ENCODE measurements around the gene PHC2.

The PHC2 gene

DNA sequence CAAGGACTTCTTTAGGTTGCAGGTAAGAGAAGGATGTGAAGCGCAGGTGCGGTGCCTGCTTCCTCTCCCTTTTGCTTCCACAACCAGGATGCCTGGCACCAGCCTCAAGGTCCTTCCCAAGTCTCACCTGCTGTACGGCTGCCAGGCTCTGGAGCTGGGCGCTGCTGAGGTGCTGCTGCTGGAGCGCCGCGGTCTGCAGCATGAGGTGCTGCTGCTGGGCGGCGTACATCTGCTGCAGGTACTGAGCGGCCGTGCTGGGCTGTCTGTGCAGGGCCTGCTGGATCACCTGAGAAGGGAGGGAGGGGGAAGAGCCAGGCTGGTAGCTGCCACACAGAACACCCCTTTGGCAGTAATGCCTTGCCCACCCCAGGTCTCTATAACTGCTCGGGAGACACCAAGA, 58.7 kb downstream of the PHC2 start:
- H3F3A ChIP-seq (ENCODE audit: insufficient read depth): no peaks in the 10 kb centered on the region
- H3K9me2 ChIP-seq (replicated peaks; ENCODE audit: insufficient read depth, low read length): no peaks in the 10 kb centered on the region

DNA sequence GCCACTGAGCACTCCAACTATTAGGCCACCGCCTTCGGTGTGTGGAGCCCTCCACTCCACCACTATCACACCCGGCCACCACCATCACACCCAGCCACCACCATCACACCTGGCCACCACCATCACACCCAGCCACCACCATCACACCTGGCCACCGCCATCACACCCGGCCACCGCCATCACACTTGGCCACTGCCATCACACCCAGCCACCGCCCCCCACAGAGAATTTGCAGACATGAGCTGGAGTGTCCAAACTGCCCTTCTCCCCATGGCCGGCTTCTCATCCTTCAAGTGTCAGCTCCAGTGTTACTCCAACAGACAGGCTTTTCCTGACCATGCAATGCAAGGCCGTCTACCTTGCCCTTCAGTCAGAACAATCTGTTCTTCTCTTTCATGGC, 59.6 kb downstream of the PHC2 start:
- no peak for TF ChIP-seq EZH2phosphoT487 (conservative IDR thresholded peaks at IDR 0.05; ENCODE audit: low read length)
- TF ChIP-seq, protein P1, sequence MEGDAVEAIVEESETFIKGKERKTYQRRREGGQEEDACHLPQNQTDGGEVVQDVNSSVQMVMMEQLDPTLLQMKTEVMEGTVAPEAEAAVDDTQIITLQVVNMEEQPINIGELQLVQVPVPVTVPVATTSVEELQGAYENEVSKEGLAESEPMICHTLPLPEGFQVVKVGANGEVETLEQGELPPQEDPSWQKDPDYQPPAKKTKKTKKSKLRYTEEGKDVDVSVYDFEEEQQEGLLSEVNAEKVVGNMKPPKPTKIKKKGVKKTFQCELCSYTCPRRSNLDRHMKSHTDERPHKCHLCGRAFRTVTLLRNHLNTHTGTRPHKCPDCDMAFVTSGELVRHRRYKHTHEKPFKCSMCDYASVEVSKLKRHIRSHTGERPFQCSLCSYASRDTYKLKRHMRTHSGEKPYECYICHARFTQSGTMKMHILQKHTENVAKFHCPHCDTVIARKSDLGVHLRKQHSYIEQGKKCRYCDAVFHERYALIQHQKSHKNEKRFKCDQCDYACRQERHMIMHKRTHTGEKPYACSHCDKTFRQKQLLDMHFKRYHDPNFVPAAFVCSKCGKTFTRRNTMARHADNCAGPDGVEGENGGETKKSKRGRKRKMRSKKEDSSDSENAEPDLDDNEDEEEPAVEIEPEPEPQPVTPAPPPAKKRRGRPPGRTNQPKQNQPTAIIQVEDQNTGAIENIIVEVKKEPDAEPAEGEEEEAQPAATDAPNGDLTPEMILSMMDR (IDR thresholded peaks at IDR 0.05; ENCODE audit: insufficient read depth, low read length, poor library complexity, severe bottlenecking): no peak
- Histone ChIP-seq H3K4me3 (ENCODE audit: insufficient read depth, low read length, poor library complexity, severe bottlenecking) (no peak overlapping the region), H3K27ac (ENCODE audit: low read depth, low read length) (no peak overlapping the region), H3K36me3 (ENCODE audit: low read length) (no peaks in the 10 kb centered on the region), H3K27me3 (ENCODE audit: low read length) (no peaks in the 10 kb centered on the region), H3K9ac (ENCODE audit: low read length) (no peak overlapping the region), H2AFZ (ENCODE audit: low read depth, low read length, severe bottlenecking) (no peak overlapping the region), H3K9me3 (ENCODE audit: insufficient read depth, low read length) (no peaks in the 10 kb centered on the region), H3K79me2 (ENCODE audit: insufficient read depth, low read length) (no peaks in the 10 kb centered on the region), H4K20me1 (ENCODE audit: low read depth, low read length) (no peaks in the 10 kb centered on the region), H3F3A (ENCODE audit: insufficient read depth) (no peaks in the 10 kb centered on the region), H3K4me2 (ENCODE audit: low read depth, low read length, poor library complexity, severe bottlenecking) (no peak overlapping the region), H3K9me2 (replicated peaks; ENCODE audit: insufficient read depth, low read length) (no peaks in the 10 kb centered on the region)

More for the DNA sequence above, 58.7 kb downstream of the PHC2 start:
- TF ChIP-seq EZH2phosphoT487 (conservative IDR thresholded peaks at IDR 0.05; ENCODE audit: low read length): no peak
- TF ChIP-seq, protein P1 (IDR thresholded peaks at IDR 0.05; ENCODE audit: insufficient read depth, low read length, poor library complexity, severe bottlenecking): no peak
- Histone ChIP-seq H3K9ac (ENCODE audit: low read length) (no peak overlapping the region), H3K9me3 (ENCODE audit: insufficient read depth, low read length) (no peaks in the 10 kb centered on the region), H3K4me2 (ENCODE audit: low read depth, low read length, poor library complexity, severe bottlenecking) (no peak overlapping the region), H3K27me3 (ENCODE audit: low read length) (no peaks in the 10 kb centered on the region), H3K79me2 (ENCODE audit: insufficient read depth, low read length) (no peaks in the 10 kb centered on the region), H3K27ac (ENCODE audit: low read depth, low read length) (no peak overlapping the region), H4K20me1 (ENCODE audit: low read depth, low read length) (no peaks in the 10 kb centered on the region), H3K4me3 (ENCODE audit: insufficient read depth, low read length, poor library complexity, severe bottlenecking) (no peak overlapping the region), H2AFZ (ENCODE audit: low read depth, low read length, severe bottlenecking) (no peak overlapping the region), H3K36me3 (ENCODE audit: low read length) (no peaks in the 10 kb centered on the region)

DNA sequence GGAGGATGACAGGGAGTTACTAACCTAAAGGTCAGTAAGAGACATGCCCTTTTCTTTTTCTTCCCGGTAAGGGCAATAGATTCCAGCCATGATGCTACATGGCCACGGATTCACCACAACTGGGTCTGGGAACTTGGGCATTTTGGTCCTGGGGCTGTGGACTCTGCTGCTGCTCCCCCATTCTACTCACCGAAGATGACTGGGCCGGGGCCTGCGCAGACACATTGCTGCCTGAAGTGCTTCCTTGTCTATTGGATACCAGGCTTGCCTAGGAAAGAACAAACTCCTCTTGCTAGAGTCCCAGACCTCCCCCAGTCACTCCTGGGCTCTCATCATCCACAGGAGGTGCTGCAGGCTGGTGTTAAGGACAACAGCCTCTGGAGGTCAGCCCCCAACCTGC, 60.1 kb downstream of the PHC2 start:
- Histone ChIP-seq H3K4me2 (ENCODE audit: low read depth, low read length, poor library complexity, severe bottlenecking) (no peak overlapping the region), H3K9ac (ENCODE audit: low read length) (no peak overlapping the region), H3F3A (ENCODE audit: insufficient read depth) (no peaks in the 10 kb centered on the region)

More for the DNA sequence above, 60.1 kb downstream of the PHC2 start:
- TF ChIP-seq, protein P1 (IDR thresholded peaks at IDR 0.05; ENCODE audit: insufficient read depth, low read length, poor library complexity, severe bottlenecking): no peak
- no peak for TF ChIP-seq EZH2phosphoT487 (conservative IDR thresholded peaks at IDR 0.05; ENCODE audit: low read length)
- no peak overlapping the region for H3K27ac ChIP-seq (ENCODE audit: low read depth, low read length)
- no peaks in the 10 kb centered on the region for H3K27me3 ChIP-seq (ENCODE audit: low read length)
- no peak overlapping the region for H2AFZ ChIP-seq (ENCODE audit: low read depth, low read length, severe bottlenecking)
- no peaks in the 10 kb centered on the region for H4K20me1 ChIP-seq (ENCODE audit: low read depth, low read length)
- H3K79me2 ChIP-seq (ENCODE audit: insufficient read depth, low read length): no peaks in the 10 kb centered on the region
- H3K9me2 ChIP-seq (replicated peaks; ENCODE audit: insufficient read depth, low read length): no peaks in the 10 kb centered on the region
- H3K4me3 ChIP-seq (ENCODE audit: insufficient read depth, low read length, poor library complexity, severe bottlenecking): no peak overlapping the region
- no peaks in the 10 kb centered on the region for H3K36me3 ChIP-seq (ENCODE audit: low read length)
- no peaks in the 10 kb centered on the region for H3K9me3 ChIP-seq (ENCODE audit: insufficient read depth, low read length)
